PFSK-1 (cell line): ENCODE results near the gene MYO1D.

ENCODE experiments used
- FOXP2 ChIP-seq: optimal IDR thresholded peaks from 2 replicates; pipeline ENCODE3; 2011; ENCODE audit warnings: borderline replicate concordance, control low read depth, inconsistent platforms; ENCODE audit not compliant: insufficient read depth; ENCODE audit errors: extremely low read length, extremely low read depth
- POLR2AphosphoS5 ChIP-seq: IDR thresholded peaks from 2 replicates; pipeline ENCODE4 v1.6.1; 2012; ENCODE audit warnings: low read depth, mild to moderate bottlenecking, control low read depth, low read length, moderate library complexity
- REST ChIP-seq, 2 experiments: IDR thresholded peaks; 2 replicates each; pipeline versions ENCODE4 v1.6.1 to v1.8.0; 2011 to 2012; ENCODE audit warnings: low read depth in 2 of 2, low read length in 2 of 2, control low read depth in 1 of 2, inconsistent platforms in 1 of 2, mild to moderate bottlenecking in 1 of 2, moderate library complexity in 1 of 2; ENCODE audit not compliant: insufficient read depth in 1 of 2
- SIN3A ChIP-seq: IDR thresholded peaks from 2 replicates; pipeline ENCODE4 v1.6.1; 2012; ENCODE audit warnings: mild to moderate bottlenecking, low read length, moderate library complexity, borderline replicate concordance; ENCODE audit not compliant: insufficient read depth
- TAF1 ChIP-seq: IDR thresholded peaks from 2 replicates; pipeline ENCODE4 v1.6.1; 2012; ENCODE audit warnings: low read length, control low read depth, borderline replicate concordance; ENCODE audit not compliant: insufficient read depth

The MYO1D gene

GRCh38 chr17:32732900-32733299, 144.0 kb downstream of the MYO1D start:
- TF ChIP-seq SIN3A, result no peak
- no peak for TF ChIP-seq FOXP2
- no peak for TF ChIP-seq TAF1
- no peak for TF ChIP-seq POLR2AphosphoS5
- no peak for TF ChIP-seq REST (IDR thresholded peaks at IDR 0.05; ENCODE audit: insufficient read depth in 1 of 2, low read depth in 2 of 2, low read length in 2 of 2)

DNA sequence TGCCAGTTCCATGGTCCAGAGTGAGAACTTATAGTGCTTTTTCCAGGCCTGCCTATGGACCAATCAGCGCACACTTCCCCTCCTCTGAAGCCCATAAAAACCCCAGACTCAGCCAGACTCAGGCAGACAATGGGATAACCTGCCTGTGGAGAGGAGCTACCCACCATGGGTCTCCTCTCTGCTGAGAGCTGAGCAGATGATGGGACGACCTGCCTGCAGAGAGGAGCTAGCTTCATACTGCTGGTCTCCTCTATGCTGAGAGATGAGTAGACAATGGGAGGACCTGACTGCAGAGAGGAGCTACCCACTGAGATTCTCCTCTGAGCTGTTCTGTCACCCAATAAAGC, 144.7 kb downstream of the MYO1D start:
- TF ChIP-seq FOXP2 (no peak), REST (IDR thresholded peaks at IDR 0.05; ENCODE audit: insufficient read depth in 1 of 2, low read depth in 2 of 2, low read length in 2 of 2) (no peak), SIN3A (no peak)

- TF ChIP-seq SIN3A, result no peak
- TF ChIP-seq REST (IDR thresholded peaks at IDR 0.05; ENCODE audit: insufficient read depth in 1 of 2, low read depth in 2 of 2, low read length in 2 of 2), result no peak
- no peak for TF ChIP-seq POLR2AphosphoS5
- no peak for TF ChIP-seq FOXP2
- TF ChIP-seq TAF1, result no peak
Observed at GRCh38 chr17:32731556-32732295, 145.2 kb downstream of the MYO1D start.

DNA sequence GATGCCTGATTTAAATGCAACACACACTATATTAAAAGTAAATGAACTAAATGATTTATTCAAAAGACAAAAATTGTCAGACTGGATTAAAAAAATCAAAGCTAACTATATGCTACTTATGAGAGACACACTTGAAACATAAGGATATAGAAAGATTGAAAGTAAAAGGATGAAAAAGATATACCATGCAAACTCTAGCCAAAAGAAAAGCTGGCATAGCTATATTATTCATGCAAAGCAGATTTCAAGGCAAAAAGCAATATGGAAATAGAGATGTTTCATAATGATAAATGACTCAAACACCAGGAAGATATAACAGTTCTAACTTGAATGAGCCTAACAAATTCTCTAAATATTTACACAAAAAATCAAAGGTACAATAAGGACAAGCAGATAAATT, 149.2 kb downstream of the MYO1D start:
- TF ChIP-seq REST (IDR thresholded peaks at IDR 0.05; ENCODE audit: insufficient read depth in 1 of 2, low read depth in 2 of 2, low read length in 2 of 2) (no peak), TAF1 (no peak), POLR2AphosphoS5 (no peak), SIN3A (no peak), FOXP2 (no peak)

DNA sequence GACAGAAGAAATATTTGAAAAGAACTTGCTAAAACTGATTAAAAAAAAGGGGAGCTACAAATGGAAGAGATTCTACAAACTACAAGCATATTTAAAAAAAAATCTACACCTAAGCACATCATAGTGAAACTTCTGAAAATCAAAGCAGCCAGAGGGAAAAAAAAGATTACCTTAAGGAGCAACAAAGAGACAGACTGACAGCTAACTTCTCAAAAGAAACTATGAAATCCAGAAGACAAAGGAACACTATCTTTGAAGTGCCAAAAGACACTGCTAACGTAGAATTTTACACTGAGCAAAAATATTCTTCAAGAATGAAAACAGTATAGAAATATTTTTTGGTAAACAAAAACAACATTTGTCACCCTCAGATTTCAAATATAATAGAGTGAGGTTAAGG, 151.2 kb downstream of the MYO1D start:
- TF ChIP-seq POLR2AphosphoS5 (no peak), TAF1 (no peak), FOXP2 (no peak), REST (IDR thresholded peaks at IDR 0.05; ENCODE audit: insufficient read depth in 1 of 2, low read depth in 2 of 2, low read length in 2 of 2) (no peak), SIN3A (no peak)
